ENCODE data around the gene CYB5R3. TPM values are rescaled to one million over a fixed set of nuclear protein-coding genes. Genes with fewer than 3 reads are reported as not detected.

CYB5R3 gene
- total RNA-seq, 4 donors from 2014 or later = 134 to 200 (median 176) TPM

- H3K4me3 ChIP-seq = no peak overlapping the region
- 97 to 98% methylated on average over 17 of the region's 17 CpGs for WGBS, 2 donors
- no peak for TF ChIP-seq POLR2A (IDR thresholded peaks at IDR 0.05)
- no peak for TF ChIP-seq CTCF (IDR thresholded peaks at IDR 0.05)
- no peak for TF ChIP-seq EP300 (IDR thresholded peaks at IDR 0.05)
- no peak for DNase-seq (ENCODE audit: low spot score in 2 of 2)
- no peaks in the 10 kb centered on the region for H3K27me3 ChIP-seq
- H3K36me3 ChIP-seq = peaks cover 0 to 53% (median 13%) of the 10 kb centered on the region in 3 donors
- peak overlapping the region in 1 of 4 donors; percentile 73 for H3K27ac ChIP-seq
- H3K4me1 ChIP-seq = peaks cover 0 to 60% (median 2%) of the 10 kb centered on the region in 4 donors
- no peaks in the 10 kb centered on the region for H3K9me3 ChIP-seq
These were observed 12.7 kb downstream of the CYB5R3 start for GRCh38 chr22:42636506-42636905.

- WGBS, 2 donors = 53 to 58% methylated on average over 3 of the region's 3 CpGs
- TF ChIP-seq EP300 (IDR thresholded peaks at IDR 0.05) (peak; percentile 34 to 72), POLR2A (IDR thresholded peaks at IDR 0.05) (no peak), CTCF (IDR thresholded peaks at IDR 0.05) (no peak)
- H3K4me3 ChIP-seq = no peak overlapping the region
- H3K9me3 ChIP-seq = no peaks in the 10 kb centered on the region
- H3K4me1 ChIP-seq = peaks cover 0 to 50% (median 2%) of the 10 kb centered on the region in 4 donors
- H3K36me3 ChIP-seq = peaks cover 0 to 63% (median 14%) of the 10 kb centered on the region in 3 donors
- no peaks in the 10 kb centered on the region for H3K27me3 ChIP-seq
- peak overlapping the region in 3 of 4 donors; percentile 26 to 80 (median 73) for H3K27ac ChIP-seq
- peak; percentile 52 to 64 for DNase-seq (ENCODE audit: low spot score in 2 of 2)
These were observed 13.7 kb downstream of the CYB5R3 start for GRCh38 chr22:42635531-42635930.

GRCh38 chr22:42633013-42633412, 16.2 kb downstream of the CYB5R3 start:
- H3K9me3 ChIP-seq = no peaks in the 10 kb centered on the region
- DNase-seq (ENCODE audit: low spot score in 2 of 2) = no peak
- H3K4me1 ChIP-seq = peaks cover 0 to 33% (median 0%) of the 10 kb centered on the region in 4 donors
- H3K27ac ChIP-seq = no peak overlapping the region
- no peaks in the 10 kb centered on the region for H3K27me3 ChIP-seq
- 93% methylated on average over 9 of the region's 9 CpGs for WGBS, 2 donors
- peaks cover 0 to 88% (median 29%) of the 10 kb centered on the region in 3 donors for H3K36me3 ChIP-seq
- TF ChIP-seq EP300 (IDR thresholded peaks at IDR 0.05) = no peak
- no peak overlapping the region for H3K4me3 ChIP-seq

- Histone ChIP-seq H3K27me3 (no peaks in the 10 kb centered on the region), H3K36me3 (peaks cover 0 to 97% (median 38%) of the 10 kb centered on the region in 3 donors), H3K27ac (peak overlapping the region in 1 of 4 donors; percentile 1), H3K4me1 (peaks cover 0 to 26% (median 0%) of the 10 kb centered on the region in 4 donors), H3K9me3 (no peaks in the 10 kb centered on the region), H3K4me3 (no peak overlapping the region)
- TF ChIP-seq EP300 (IDR thresholded peaks at IDR 0.05) (no peak), POLR2A (IDR thresholded peaks at IDR 0.05) (no peak), CTCF (IDR thresholded peaks at IDR 0.05) (no peak)
- peak in 1 of 2 donors; percentile 4 for DNase-seq (ENCODE audit: low spot score in 2 of 2)
- 75 to 80% methylated on average over 13 of the region's 13 CpGs for WGBS, 2 donors
These were observed 17.1 kb downstream of the CYB5R3 start for GRCh38 chr22:42632096-42632495.

- peaks cover 0 to 100% (median 38%) of the 10 kb centered on the region in 3 donors for H3K36me3 ChIP-seq
- WGBS, 2 donors = 76 to 85% methylated on average over 13 to 28 of the region's 28 CpGs
- no peaks in the 10 kb centered on the region for H3K9me3 ChIP-seq
- peak overlapping the region in 1 of 4 donors; percentile 32 for H3K27ac ChIP-seq
- H3K4me1 ChIP-seq = peaks cover 0 to 20% (median 0%) of the 10 kb centered on the region in 4 donors
- no peaks in the 10 kb centered on the region for H3K27me3 ChIP-seq
- H3K4me3 ChIP-seq = no peak overlapping the region
- TF ChIP-seq EP300 (IDR thresholded peaks at IDR 0.05) = no peak
- no peak for TF ChIP-seq CTCF (IDR thresholded peaks at IDR 0.05)
- no peak for TF ChIP-seq POLR2A (IDR thresholded peaks at IDR 0.05)
- no peak for DNase-seq (ENCODE audit: low spot score in 2 of 2)
These were observed 18.1 kb downstream of the CYB5R3 start for GRCh38 chr22:42630901-42631602.
